ENCODE results near the gene GZF1. TPM values are rescaled to one million over a fixed set of nuclear protein-coding genes. Genes with fewer than 3 reads are reported as not detected.

The GZF1 gene
- total RNA-seq, 1 experiment from 2014 or later, result 17.0 TPM

- peaks cover 8% of the 10 kb centered on the region for H3K79me1 ChIP-seq (ENCODE audit: insufficient read depth, low read depth, low read length, poor library complexity, severe bottlenecking)
- peaks cover 8% of the 10 kb centered on the region for H3K23me2 ChIP-seq (ENCODE audit: insufficient read length, low read depth, low read length, poor library complexity, severe bottlenecking)
- Mint-ChIP-seq H3K4me1 (peaks cover 22 to 24% of the 10 kb centered on the region in 2 experiments), H3K27me3 (ENCODE audit: low read depth) (peaks cover under 1% of the 10 kb centered on the region; the same call in 1 of the 2 replicates), H3K36me3 (ENCODE audit: insufficient read depth in 1 of 3, low read depth in 3 of 3) (peaks cover 0 to 6% (median 0%) of the 10 kb centered on the region in 3 experiments; a peak in 2 of 7 replicates), H3K27ac (peak overlapping the region in 1 of 3 experiments; percentile 44; a peak in 1 of 7 replicates), H3K9me3 (no peaks in the 10 kb centered on the region), H3K4me3 (no peak overlapping the region)
- no peak overlapping the region for H3K14ac ChIP-seq (ENCODE audit: insufficient read depth, low read length)
- no peak overlapping the region for H2BK5ac ChIP-seq (ENCODE audit: insufficient read length, low read length)
- H3K27me3 ChIP-seq (ENCODE audit: insufficient read depth, low read length), result no peaks in the 10 kb centered on the region
- DNase-seq, result no peak
- no peak overlapping the region for H2BK12ac ChIP-seq (ENCODE audit: insufficient read length, low read depth, low read length)
- H3K9me3 ChIP-seq (ENCODE audit: control insufficient read depth, low read depth, low read length), result no peaks in the 10 kb centered on the region
- no peak overlapping the region for H4K8ac ChIP-seq (replicated peaks; ENCODE audit: insufficient read length, low read depth, low read length)
- no peak overlapping the region for H4K5ac ChIP-seq (ENCODE audit: insufficient read length, low read depth, low read length)
- no peak overlapping the region for H3K23ac ChIP-seq (ENCODE audit: insufficient read length, low read depth, low read length)
- no peak overlapping the region for H4K91ac ChIP-seq (ENCODE audit: insufficient read length, low read depth, low read length)
- H2BK120ac ChIP-seq (ENCODE audit: low read depth, low read length, poor library complexity, severe bottlenecking), result no peak overlapping the region
- no peak for TF ChIP-seq CTCF (conservative IDR thresholded peaks at IDR 0.05)
- H3K18ac ChIP-seq (ENCODE audit: insufficient read length, low read depth, low read length), result no peak overlapping the region
- H3K56ac ChIP-seq (ENCODE audit: insufficient read length, low read depth, low read length), result no peak overlapping the region
- no peak overlapping the region for H3K4me2 ChIP-seq (ENCODE audit: insufficient read depth, insufficient read length, low read length)
- H2BK20ac ChIP-seq (ENCODE audit: low read depth, low read length, poor library complexity, severe bottlenecking), result no peak overlapping the region
- H2AK5ac ChIP-seq (ENCODE audit: insufficient read length, low read length), result no peak overlapping the region
- H3K79me2 ChIP-seq (ENCODE audit: insufficient read depth, low read length), result peaks cover 7% of the 10 kb centered on the region; the same call in 1 of the 2 replicates
- no peak overlapping the region for H2AFZ ChIP-seq (ENCODE audit: low read length)
- H4K20me1 ChIP-seq (ENCODE audit: control insufficient read depth, insufficient read depth, insufficient read length), result no peaks in the 10 kb centered on the region
- H2BK15ac ChIP-seq (ENCODE audit: low read depth, low read length), result no peak overlapping the region
- H3K4me1 ChIP-seq (ENCODE audit: insufficient read depth, low read length), result no peaks in the 10 kb centered on the region
- H3K9ac ChIP-seq (ENCODE audit: extremely low read depth, insufficient read length, low read length), result no peak overlapping the region
- no peak overlapping the region for H3T11ph ChIP-seq (ENCODE audit: low read length)
- no peak overlapping the region for H3K27ac ChIP-seq (ENCODE audit: insufficient read length, low read depth, low read length)
- no peak overlapping the region for H3K4ac ChIP-seq (ENCODE audit: low read depth, low read length)
Observed at GRCh38 chr20:23417861-23418260, 55.9 kb downstream of the GZF1 start.
